Measurements from ENCODE around the gene GTF2H3.

DNA sequence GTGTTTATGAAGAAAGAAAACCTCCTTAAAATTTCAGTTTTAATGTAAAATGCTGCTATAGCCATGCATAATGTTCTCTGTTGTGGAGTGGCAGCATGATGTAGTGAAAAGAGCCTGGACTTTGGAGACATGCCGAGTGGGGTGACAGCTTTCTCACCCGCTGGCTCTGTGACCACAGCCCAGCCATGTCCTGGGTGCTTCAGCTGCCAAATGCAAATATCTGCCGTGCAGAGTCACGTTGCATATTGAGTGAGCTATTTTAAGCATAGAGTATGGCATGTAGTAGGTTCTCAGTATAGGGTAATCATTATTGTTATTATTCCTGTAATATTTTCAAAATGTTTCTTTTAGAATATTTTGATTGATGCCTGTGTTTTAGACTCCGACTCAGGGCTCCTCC, 21.8 kb downstream of the GTF2H3 start:
- no peak for TF ChIP-seq MAX (IDR thresholded peaks at IDR 0.05)
- TF ChIP-seq HOXB13 (CRISPR knock-in tag; IDR thresholded peaks at IDR 0.05; ENCODE audit: low read depth) = no peak
- no peak for TF ChIP-seq CTCF (IDR thresholded peaks at IDR 0.05)
